HG03457 (cell line): ENCODE results near the gene EMC1.
"Not testable (repeated sequence)": the region's sequence is repeated elsewhere in the genome, so short reads cannot be mapped to it uniquely, and the experiment has no call there.

Experiments
- ATAC-seq: cut with Tn5 transposase; IDR thresholded peaks from one replicate; pipeline ENCODE4 v1.9.1; 2021; ENCODE audit warnings: moderate number of reproducible peaks; ENCODE audit not compliant: unreplicated experiment

EMC1 gene

GRCh38 chr1:19220080-19220846 is 31.1 kb downstream of the EMC1 start:
- no peak for ATAC-seq

GRCh38 chr1:19219451-19219850 is 31.9 kb downstream of the EMC1 start:
- ATAC-seq, result no peak

DNA sequence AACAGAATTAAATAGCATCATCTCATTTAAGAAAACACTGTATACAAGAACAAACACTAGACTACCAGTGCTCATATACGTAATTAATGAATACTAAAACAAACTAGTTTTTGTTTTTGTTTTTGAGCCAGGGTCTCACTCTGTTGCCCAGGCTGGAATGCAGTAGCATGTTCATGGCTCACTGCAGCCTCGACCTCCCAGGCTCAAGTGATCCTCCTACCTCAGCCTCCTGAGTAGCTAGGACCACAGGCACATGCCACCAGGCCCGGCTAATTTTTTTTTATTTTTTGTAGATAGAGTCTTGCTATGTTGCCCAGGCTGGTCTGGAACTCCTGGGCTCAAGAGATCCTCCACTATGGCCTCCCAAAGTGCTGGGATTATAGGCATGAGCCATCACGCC is 34.7 kb downstream of the EMC1 start:
- not testable (repeated sequence) for ATAC-seq

DNA sequence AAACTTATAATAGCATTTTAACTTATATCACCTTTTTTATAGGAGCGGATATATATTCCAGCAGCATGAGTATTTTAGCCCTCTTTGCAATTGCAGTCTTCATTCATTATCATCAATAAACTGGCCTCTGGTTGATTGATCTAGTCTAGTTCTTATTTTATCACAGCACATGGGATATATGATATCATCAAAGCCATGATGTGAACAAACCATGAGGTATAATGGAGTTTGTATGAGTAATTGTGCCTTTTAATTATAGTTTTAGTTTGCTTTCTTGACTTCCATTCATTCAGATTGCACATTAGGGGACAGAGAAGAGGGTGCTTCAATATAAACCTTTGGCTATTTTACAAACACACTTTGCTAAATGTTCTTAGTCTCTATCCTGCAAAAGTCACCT is 37.7 kb downstream of the EMC1 start:
- no peak for ATAC-seq

GRCh38 chr1:19212167-19212566 is 39.2 kb downstream of the EMC1 start:
- no peak for ATAC-seq

DNA sequence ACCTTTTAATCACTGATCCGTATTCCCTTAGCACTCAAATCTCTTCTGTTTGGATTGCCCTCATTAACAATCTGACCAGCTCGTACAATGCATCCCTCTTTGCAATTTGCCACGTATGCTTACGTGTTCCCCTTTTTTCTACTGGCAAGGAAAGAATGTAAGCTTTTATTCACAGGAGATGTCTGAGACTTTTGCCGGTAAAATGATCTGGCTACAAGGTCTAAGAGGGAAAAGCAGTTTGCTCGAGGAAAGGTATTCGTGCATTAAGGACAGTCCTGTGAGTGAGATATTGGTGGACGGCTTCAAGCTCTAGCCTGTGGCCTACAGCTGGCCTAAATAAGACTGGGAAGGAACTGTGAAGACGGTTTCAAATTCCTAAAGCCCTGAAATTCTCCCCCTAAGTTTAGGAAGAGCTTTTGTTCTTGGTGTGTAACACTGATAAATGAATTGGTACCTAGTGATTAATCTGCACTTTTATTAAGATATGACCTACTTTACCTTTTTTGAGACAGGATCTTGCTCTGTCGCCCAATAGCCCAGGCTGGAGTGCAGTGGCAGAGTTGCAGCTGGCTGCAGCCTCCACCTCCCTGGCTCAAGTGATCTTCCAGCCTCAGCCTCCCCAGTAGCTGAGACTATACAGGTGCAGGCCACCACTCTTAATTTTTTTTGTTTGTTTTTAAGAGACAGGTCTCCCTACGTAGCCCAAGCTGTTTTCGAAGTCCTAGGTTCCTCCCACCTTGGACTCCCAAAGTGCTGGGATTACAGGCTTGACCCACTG is 40.4 kb downstream of the EMC1 start:
- no peak for ATAC-seq

DNA sequence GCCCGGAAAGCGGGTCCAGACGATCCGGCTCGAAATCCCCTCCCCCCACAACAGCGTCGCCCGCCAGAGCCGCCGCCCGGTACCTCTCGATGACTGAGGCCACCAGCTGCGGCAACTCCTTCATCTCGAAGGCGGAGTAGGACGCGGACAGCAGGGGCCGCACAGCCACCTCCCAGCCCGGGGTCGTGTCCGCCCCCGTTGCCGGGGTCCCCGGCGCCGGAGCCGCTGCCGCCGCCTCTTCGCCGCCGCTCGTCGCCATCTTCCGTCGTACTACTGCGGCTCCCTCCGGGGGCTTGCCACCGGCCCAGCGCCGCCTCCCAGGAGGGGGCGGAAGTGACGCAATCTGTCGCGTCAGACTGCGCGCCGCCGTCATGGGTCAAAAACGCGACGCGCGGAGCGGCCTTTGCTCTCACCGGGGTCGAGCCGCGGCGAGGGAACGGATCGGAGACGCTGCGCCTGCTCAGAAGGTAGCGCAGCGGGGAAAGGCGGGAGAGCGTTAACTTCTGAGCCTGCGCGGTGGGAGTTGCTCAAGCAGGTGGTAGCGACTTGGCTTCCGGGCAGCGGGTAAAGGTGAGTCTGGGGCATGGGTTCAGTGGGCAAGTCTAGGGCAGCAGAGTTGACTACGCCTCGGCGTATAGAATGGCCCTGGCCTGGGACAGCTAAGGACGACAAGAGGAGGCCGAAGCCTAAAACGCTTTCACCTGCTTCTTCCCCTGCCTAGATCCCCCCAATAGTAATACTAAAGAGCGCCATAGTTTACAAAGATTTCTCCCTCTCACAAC is 41.1 kb downstream of the EMC1 start, which contains the start of gene UBR4:
Gene UBR4 (minus strand): TSS at position 277 of the 782 bp plus-strand sequence. CDS start 18 bp downstream, at position 259.
- peak; percentile 65 for ATAC-seq

GRCh38 chr1:19209439-19209989 is 41.8 kb downstream of the EMC1 start:
- peak; percentile 35 for ATAC-seq

DNA sequence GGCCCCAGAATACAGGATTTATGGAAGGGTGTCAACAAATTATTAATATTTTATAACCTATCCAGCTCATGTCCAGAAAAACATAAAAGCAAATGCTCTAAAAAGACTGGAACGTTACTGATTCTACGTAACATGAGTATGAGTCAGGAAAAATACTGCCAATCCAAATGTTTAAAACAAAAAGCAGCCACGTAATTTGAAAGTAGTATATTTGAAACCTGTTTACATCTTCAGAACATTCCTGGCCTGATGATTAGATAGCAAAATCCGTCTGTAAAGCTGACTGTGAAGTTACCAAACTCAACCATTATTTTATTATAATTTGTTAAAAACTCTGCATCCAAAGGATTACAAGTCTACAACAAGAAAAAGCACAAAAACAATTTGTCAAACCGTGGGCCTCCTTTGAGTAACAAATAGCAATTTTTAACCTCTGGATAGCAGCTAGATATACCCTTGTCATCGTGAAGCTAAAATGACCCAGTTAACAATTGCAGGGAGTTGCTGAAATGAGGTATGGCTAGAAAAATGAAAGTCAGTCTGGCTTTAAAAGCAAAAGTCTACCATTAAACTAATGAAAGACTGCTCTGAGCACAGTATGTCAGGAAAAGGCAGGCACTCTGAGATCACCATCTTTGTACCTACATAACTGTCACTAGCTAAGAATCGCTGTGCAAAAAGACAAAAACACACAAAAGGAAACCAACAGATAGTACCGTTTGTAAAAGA is 42.5 kb downstream of the EMC1 start:
- ATAC-seq, result no peak

GRCh38 chr1:19206947-19207346 is 44.4 kb downstream of the EMC1 start:
- no peak for ATAC-seq

- ATAC-seq, result no peak
Observed at GRCh38 chr1:19205845-19206244, 45.5 kb downstream of the EMC1 start.

- ATAC-seq, result no peak
Observed at GRCh38 chr1:19205403-19205802, 45.9 kb downstream of the EMC1 start.

DNA sequence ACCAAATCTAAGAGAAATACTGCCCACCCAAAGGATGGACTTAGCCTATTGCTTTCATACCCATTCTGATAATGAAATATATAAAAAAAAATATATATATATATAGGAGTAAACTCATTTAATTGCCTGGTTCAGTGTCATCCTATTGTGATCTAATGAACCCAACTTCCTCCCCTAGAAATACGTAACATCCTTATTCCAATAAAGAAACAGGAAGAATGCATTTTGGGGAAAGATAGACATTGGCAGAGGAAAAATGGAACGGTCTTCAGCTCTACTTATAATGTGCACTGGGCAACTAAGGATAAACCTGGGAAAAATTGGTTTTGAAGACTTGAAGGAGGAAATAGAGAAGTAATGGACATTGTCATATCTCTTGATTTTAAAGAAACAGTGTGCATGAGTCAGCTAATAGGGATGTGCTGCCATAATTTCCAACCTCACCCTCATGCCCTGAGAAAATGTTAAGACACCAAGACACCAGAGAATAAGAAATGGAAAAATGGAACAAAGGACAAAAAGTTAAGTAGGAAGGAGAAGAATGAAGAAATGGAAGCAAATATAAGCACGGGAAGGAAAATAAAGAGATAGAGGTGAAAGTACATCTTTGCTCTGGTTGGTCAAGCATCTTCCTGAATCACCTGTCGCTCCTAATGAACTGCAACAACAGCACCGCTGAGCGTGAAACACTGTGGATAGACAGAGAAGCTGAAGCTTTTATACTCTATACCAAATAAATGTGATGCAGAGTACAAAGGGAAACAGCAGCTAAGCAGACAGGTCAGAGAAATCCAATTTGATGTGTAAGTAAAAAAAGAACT is 46.7 kb downstream of the EMC1 start:
- no peak for ATAC-seq

DNA sequence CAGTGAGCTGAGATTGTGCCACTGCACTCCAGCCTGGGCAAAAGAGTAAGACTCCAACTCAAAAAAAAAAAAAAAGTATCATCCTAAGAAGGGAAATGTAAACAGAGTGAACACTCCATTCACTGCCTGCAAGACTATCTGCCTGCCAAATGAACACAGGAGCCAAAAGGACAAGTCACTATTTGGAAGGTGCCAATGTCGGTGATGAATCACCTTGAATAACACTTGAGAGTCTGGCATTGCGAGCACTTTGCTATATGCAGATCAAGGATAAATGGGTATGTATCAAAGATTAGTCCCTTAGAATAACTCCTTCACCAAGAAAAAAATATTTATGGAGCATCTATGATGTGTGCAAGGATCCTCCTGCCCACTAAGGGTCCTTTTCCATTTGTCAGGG is 47.9 kb downstream of the EMC1 start:
- ATAC-seq, result no peak

- ATAC-seq, result no peak
Observed at GRCh38 chr1:19202396-19202795, 48.9 kb downstream of the EMC1 start.

DNA sequence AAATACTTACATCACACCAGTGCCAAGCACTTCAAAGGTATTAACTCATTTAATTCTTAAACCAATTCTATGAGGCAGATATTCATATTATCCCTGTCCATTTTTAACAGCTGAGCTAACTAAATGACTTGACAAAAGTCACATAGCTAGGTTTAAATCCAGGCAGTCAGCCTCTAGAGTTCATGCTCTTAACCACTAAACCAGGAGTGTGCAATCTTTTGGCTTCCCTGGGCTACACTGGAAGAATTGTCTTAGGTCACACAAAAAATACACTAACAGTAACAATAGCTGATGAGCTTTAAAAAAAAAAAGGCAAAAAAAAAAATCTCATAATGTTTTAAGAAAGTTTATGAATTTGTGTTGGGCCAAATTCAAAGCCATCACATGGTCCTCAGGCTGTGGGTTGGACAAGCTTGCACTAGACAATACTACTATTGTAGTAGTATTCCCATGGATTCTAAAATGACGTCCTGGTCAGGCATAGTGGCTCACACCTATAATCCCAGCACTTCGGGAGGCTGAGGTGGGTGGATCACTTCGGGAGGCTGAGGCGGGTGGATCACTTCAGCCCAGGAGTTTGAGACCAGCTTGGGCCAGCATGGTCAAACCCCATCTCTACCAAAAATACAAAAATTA is 51.2 kb downstream of the EMC1 start:
- ATAC-seq, result no peak

DNA sequence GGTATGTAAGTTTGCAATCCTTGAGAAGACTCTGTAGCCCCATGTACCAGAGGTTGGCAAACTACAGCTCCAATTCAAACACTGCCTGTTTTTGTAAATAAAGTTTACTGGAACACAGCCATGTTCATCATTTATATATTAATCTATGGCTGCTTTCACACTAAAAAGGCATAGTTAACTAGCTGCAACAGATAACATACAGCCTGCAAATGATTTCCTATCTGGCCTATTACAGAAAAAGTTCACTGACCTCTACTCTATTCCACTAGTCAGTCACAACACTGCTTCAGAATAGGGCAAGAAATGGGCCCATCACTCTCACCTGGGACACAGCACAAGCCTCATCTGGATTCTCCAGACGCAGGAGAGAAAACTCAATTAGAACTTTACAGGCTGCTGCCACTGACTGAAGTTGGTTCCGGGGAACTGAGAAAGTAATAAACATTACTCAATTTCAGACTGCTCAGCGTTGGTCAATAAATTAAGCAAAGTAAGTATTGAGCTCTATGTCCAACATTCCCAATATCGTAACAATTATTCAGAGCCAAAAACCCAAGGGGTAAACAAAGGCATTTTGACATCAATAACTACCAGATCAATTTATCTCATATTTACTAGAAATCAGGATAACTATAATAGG is 51.9 kb downstream of the EMC1 start:
- ATAC-seq, result no peak

GRCh38 chr1:19198820-19199219 is 52.5 kb downstream of the EMC1 start:
- ATAC-seq, result no peak

DNA sequence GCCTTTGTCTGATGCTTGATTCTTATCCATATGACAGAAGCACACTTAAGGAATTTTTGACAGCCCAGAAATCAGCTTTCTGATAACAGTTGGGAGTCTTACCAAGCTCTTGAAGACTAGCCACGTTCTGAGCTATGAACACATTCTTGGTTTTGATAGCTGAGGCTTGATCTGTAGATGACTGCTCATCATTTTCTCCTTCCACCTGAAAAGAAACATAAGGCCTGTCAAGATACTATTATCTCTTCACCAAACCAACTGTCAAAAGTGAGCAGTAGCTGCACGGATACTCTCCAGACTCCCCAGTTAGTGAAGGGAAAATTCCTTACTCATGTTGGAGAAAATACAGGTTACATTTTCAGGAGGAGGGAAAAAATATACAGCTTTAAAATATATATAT is 53.5 kb downstream of the EMC1 start:
- no peak for ATAC-seq
